RWPE2 (cell line): ENCODE data around the gene PNPLA3.

Experiments
- ATAC-seq: fragments of 200-7000 bp; cut with Tn5 transposase; 3 replicates; pipeline ENCODE4 v1.9.1; 2021; ENCODE audit warnings: low read depth
- DNase-seq: peaks from one replicate; pipeline ENCODE4 v3.0.0-alpha.2; 2020; ENCODE audit warnings: low spot score
- H3K27ac ChIP-seq: fragments of 450-650 bp; 2 replicates; pipeline ENCODE4 v1.5.1; 2017; ENCODE audit warnings: mild to moderate bottlenecking; ENCODE audit not compliant: poor library complexity, severe bottlenecking
- H3K27me3 ChIP-seq: fragments of 250-450 bp; sonication (Bioruptor Pico); 2 replicates; pipeline ENCODE4 v1.5.1; 2021; ENCODE audit warnings: mild to moderate bottlenecking, moderate library complexity; ENCODE audit not compliant: insufficient read depth, poor library complexity, severe bottlenecking
- H3K36me3 ChIP-seq: fragments of 250-450 bp; sonication (Bioruptor Pico); 2 replicates; pipeline ENCODE4 v1.5.1; 2020; ENCODE audit warnings: low read depth, mild to moderate bottlenecking, moderate library complexity
- H3K4me1 ChIP-seq: fragments of 250-450 bp; sonication (Bioruptor Pico); 2 replicates; pipeline ENCODE4 v1.5.1; 2021; ENCODE audit warnings: mild to moderate bottlenecking, moderate library complexity; ENCODE audit not compliant: insufficient read depth, poor library complexity, severe bottlenecking
- H3K4me3 ChIP-seq: fragments of 250-450 bp; sonication (Bioruptor Pico); 2 replicates; pipeline ENCODE4 v1.5.1; 2021; ENCODE audit warnings: mild to moderate bottlenecking, moderate library complexity; ENCODE audit not compliant: severe bottlenecking
- H3K9me3 ChIP-seq: fragments of 250-450 bp; sonication (Bioruptor Pico); 2 replicates; pipeline ENCODE4 v1.5.1; 2021; ENCODE audit warnings: mild to moderate bottlenecking, moderate library complexity; ENCODE audit not compliant: severe bottlenecking
- TF ChIP-seq, protein P1 (sequence below): fragments of 450-650 bp; IDR thresholded peaks from one replicate; pipeline ENCODE4 v1.5.1; 2017; ENCODE audit warnings: mild to moderate bottlenecking, moderate library complexity; ENCODE audit not compliant: poor library complexity, severe bottlenecking

The PNPLA3 gene

DNA sequence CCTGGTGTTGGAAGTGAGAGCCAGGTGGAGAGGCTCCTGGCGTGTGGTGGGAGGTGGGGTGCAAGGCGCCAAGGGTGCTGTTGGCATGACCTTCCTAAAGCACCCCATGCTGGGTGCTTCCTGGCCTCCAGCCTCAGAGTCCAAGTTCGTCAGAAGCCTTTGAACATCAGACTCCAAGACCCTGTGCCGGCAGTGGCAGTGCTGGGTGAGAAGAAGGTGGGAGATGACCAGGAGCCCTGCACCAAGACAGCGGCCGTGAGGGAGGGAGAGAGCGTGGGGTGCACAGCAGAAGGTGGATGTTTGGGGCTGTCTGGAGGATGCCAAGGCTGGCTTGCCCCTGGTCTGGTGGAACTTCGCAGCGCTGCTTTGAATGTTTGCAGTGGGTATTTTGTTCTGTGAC lies 70.8 kb downstream of the PNPLA3 start:
- no peak overlapping the region for H3K4me3 ChIP-seq
- no peak overlapping the region for H3K27ac ChIP-seq
- TF ChIP-seq, protein P1, sequence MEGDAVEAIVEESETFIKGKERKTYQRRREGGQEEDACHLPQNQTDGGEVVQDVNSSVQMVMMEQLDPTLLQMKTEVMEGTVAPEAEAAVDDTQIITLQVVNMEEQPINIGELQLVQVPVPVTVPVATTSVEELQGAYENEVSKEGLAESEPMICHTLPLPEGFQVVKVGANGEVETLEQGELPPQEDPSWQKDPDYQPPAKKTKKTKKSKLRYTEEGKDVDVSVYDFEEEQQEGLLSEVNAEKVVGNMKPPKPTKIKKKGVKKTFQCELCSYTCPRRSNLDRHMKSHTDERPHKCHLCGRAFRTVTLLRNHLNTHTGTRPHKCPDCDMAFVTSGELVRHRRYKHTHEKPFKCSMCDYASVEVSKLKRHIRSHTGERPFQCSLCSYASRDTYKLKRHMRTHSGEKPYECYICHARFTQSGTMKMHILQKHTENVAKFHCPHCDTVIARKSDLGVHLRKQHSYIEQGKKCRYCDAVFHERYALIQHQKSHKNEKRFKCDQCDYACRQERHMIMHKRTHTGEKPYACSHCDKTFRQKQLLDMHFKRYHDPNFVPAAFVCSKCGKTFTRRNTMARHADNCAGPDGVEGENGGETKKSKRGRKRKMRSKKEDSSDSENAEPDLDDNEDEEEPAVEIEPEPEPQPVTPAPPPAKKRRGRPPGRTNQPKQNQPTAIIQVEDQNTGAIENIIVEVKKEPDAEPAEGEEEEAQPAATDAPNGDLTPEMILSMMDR: no peak
- no peak for ATAC-seq
- no peaks in the 10 kb centered on the region for H3K9me3 ChIP-seq
- no peak for DNase-seq
- no peaks in the 10 kb centered on the region for H3K27me3 ChIP-seq
- H3K36me3 ChIP-seq: peaks cover 76% of the 10 kb centered on the region
- no peaks in the 10 kb centered on the region for H3K4me1 ChIP-seq

DNA sequence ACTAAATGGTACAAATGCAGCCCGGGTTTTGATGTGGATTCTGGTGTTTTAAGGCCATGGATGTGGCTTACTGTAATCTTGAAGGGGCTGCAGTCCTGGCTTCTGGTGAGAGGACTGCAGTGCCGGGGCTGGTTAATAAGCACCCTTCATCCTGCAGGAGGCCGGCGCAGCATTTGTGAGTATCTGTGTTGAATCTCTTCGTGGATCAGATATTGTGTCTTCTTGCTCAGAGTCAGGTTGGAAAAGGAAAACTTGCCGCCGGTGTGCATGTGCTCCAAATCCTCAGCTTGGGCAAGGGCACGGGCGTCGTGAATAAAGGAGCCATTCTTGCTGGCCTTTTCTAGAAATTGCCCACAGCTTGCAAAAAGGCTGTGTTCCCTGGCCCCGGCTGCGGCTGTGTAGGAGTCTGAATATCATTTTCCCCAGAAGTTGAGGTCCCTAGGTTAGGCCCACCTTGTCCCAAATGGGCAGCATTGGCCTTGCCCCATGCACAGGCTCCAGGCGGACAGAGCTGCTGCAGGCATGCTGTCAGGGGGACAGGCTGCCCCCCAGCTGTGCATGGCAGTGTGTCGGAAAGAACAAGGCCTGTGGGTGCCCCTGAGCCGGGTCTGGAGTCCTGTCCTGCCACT lies 71.6 kb downstream of the PNPLA3 start:
- H3K36me3 ChIP-seq: peaks cover 72% of the 10 kb centered on the region
- H3K27ac ChIP-seq: no peak overlapping the region
- DNase-seq (no peak), ATAC-seq (no peak)
- TF ChIP-seq, protein P1: no peak
- no peaks in the 10 kb centered on the region for H3K27me3 ChIP-seq
- no peaks in the 10 kb centered on the region for H3K9me3 ChIP-seq
- H3K4me1 ChIP-seq: no peaks in the 10 kb centered on the region
- H3K4me3 ChIP-seq: no peak overlapping the region

DNA sequence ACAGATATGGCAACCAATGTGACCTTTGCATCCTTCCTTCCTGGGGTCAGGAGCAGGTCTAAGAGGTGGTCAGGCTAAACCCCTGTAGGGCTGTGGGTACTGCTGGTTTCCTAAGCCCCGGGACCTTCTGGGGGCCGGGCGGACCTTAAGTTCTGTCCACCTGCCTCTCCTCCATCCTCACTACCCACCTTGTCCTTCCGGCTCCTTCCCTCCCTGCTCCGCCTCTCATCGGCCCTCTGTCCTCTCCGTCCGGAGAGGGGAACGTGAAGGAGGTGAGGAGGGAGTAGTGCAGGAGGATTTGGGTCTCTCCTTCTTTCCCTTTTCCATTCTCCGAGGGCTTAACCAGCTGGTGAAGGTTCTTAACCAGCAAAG lies 72.2 kb downstream of the PNPLA3 start:
- DNase-seq (no peak), ATAC-seq (no peak)
- Histone ChIP-seq H3K4me1 (no peaks in the 10 kb centered on the region), H3K36me3 (peaks cover 69% of the 10 kb centered on the region), H3K4me3 (no peak overlapping the region), H3K27me3 (no peaks in the 10 kb centered on the region), H3K9me3 (no peaks in the 10 kb centered on the region), H3K27ac (no peak overlapping the region)
- TF ChIP-seq, protein P1: no peak

DNA sequence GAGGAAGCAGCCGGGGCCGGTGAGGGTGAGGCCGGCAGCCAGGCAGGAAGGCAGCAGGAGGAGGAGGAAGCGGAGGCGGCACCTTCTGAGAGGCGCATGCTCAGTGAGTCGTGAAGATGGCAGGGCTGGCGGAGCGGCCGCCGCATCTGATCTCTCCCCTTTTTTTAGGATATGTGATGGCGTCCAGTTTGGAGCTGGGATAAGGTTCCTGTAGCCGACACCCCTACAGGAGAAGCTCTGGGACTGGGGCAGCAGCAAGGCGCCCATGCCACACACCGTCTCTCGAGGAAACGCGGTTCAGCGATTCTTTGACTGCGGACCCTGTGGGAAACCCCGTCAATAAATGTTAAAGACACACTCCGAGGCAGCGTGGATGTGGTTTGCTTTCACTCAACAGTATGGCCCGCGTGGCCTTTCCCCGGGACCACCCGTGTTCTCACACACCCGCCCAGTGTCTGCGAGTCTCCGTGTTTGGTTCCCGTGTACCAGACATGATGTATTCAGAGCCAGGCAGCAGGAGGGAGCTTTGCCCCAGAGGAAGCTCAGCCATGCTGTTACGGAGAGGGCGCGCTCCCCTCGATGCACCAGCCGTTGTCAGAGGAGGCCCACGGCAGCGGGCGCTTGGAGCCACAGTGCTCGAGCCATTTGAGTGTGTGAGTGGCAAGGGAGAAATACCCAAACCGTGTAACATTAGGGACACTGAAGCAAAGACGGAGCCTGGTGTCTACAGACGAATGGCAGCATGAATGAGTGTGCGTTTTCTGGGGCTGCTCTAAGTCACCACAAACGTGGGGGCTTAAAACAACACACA lies 72.8 kb downstream of the PNPLA3 start:
- Histone ChIP-seq H3K4me3 (no peak overlapping the region), H3K27ac (no peak overlapping the region), H3K36me3 (peaks cover 68% of the 10 kb centered on the region), H3K27me3 (no peaks in the 10 kb centered on the region), H3K4me1 (no peaks in the 10 kb centered on the region), H3K9me3 (no peaks in the 10 kb centered on the region)
- ATAC-seq (no peak), DNase-seq (no peak)
- TF ChIP-seq, protein P1: no peak

DNA sequence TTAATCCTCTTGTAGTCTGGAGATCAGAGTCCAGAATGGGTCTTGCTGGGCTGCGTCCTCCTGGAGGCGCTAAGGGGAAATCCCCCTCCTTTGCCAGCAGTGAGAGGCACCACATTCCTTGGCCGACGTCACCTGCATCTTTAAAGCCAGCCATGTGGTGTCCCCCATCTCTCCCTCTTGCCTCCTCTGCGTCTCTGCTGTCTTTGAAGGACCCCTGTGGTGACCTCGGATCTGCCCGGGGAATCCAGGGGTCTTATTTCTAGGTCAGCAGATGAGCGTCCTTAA lies 73.3 kb downstream of the PNPLA3 start:
- Histone ChIP-seq H3K4me3 (no peak overlapping the region), H3K4me1 (no peaks in the 10 kb centered on the region), H3K27ac (no peak overlapping the region), H3K27me3 (no peaks in the 10 kb centered on the region), H3K36me3 (peaks cover 62% of the 10 kb centered on the region), H3K9me3 (no peaks in the 10 kb centered on the region)
- ATAC-seq (no peak), DNase-seq (no peak)
- TF ChIP-seq, protein P1: no peak
